K562 treated with DMSO at 1 percent for 4 hours (cell line): ENCODE results near the gene SNX32. TPM values are rescaled to one million over a fixed set of nuclear protein-coding genes. Genes with fewer than 3 reads are reported as not detected.

ENCODE experiments used
- total RNA-seq: library from RNA; unstranded; fragments of 300-600 nt; gene quantifications from 2 replicates; pipeline ENCODE4 v1.2.3, GENCODE V29; 2022; ENCODE audit not compliant: insufficient read depth

Gene SNX32
- total RNA-seq = not detected in 2 replicates

GRCh38 chr11:65833297-65834030 lies at the start of gene SNX32:
TSS of gene SNX32 (plus strand) at chr11:65833963. CDS start at chr11:65834066, 103 bp downstream.

GRCh38 chr11:65786786-65787636 lies 46.8 kb upstream of the SNX32 start, which contains the start of gene OVOL1:
TSS of gene OVOL1 (plus strand) at chr11:65787063. CDS start at chr11:65787374, 311 bp downstream.

GRCh38 chr11:65857853-65858680 lies 24.3 kb downstream of the SNX32 start, which contains the start of gene CFL1:
TSS of gene CFL1 (minus strand) at chr11:65858180. CDS start at chr11:65858099, 81 bp downstream.

DNA sequence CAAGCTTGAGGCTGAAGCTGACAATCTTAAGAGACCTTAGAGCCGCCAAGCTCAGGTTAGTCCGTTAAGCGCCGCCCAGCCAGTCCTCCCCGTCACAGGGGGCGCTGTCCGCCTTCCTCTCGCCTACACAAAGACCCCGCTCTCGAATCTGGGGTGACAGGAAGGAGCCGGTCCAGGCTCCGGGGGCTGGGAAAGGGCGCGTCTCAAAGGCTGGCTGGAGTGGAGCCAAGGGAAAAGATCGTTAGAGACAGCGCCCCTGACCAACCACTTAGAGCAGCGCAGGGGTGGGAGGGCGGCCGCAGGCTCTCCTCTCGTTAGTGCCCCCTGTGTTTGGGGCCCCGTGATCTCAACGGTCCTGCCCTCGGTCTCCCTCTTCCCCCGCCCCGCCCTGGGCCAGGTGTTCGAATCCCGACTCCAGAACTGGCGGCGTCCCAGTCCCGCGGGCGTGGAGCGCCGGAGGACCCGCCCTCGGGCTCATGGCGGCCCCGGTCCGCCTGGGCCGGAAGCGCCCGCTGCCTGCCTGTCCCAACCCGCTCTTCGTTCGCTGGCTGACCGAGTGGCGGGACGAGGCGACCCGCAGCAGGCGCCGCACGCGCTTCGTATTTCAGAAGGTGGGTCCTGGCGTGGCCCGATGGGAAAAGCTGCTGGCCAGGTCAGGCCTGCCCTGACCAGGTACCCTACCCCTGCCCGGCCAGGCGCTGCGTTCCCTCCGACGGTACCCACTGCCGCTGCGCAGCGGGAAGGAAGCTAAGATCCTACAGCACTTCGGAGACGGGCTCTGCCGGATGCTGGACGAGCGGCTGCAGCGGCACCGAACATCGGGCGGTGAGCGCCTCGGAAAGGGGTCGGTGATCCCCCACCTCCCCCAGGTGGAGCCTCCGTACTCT lies 26.8 kb downstream of the SNX32 start, which contains the start of gene MUS81:
MUS81 (plus strand) TSS at position 156 of the 887 bp plus-strand sequence; CDS start at position 477, 321 bp downstream.

GRCh38 chr11:65872586-65873317 lies 39.0 kb downstream of the SNX32 start, which contains the start of gene EFEMP2:
TSS of gene EFEMP2 (minus strand) at chr11:65872800. CDS start at chr11:65872354, 446 bp downstream.

DNA sequence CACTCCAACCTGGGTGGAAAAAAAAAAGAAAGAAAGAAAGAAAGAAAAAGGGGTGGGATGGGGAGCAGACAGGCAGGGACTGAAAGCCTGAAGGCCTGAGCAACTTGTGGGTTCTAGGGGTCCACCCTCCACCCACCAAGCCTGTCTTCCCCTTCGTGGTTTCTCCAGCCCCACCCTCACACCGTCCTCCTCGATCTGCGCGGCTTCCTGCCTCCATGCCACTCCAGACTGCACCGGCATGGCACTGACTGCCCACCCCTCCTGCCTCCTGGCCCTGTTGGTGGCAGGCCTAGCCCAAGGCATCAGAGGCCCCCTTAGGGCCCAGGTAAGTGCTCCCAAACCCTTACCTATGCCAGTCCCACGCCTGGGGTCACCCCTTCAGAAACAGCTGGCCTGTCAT lies 45.9 kb downstream of the SNX32 start, which contains the start of gene CTSW:
CTSW (plus strand) TSS at position 221 of the 400 bp plus-strand sequence; CDS start at position 239, 18 bp downstream.

DNA sequence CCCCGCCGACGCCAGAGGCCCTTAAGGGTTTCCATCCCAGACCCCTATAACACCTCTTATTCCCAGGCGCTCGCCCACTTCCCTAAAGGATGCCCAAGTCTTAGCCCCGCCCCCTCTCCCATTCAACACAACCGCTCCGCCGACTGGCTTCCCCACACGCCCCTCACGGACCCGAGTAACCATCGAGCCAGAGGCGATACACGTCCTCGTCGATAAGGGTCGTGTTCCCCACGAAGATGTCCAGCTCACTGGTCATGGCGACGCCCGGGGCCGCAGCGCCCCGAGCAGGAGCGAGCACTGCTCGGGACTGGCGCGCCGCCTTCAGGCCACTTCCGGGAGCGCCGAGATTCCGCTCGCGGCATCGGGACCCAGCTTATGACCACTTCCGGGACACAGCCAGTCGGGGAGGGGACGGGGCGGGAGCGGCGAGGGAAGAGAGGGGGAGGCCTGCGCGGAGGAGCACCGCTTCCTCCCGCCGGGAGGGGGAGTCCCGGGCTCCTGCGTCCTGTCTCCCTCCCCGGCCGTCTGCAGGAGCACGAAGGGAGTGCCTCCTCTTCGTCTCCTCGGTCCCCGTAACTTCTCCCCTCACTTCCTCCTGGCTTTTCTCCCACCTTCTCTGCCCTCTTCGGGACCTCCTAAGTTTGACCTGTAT lies 54.5 kb downstream of the SNX32 start, which contains the start of gene FIBP:
FIBP (minus strand) TSS at position 309 of the 652 bp plus-strand sequence; CDS start at position 256, 53 bp downstream.

GRCh38 chr11:65890324-65891218 lies 56.8 kb downstream of the SNX32 start, which contains the start of gene CCDC85B:
TSS of gene CCDC85B (plus strand) at chr11:65890673. CDS start at chr11:65890784, 111 bp downstream.

GRCh38 chr11:65900125-65900898 lies 66.5 kb downstream of the SNX32 start, which contains the start of gene FOSL1:
TSS of gene FOSL1 (minus strand) at chr11:65900388. CDS start at chr11:65900339, 49 bp downstream.

Other genes starting within 250 kb of the SNX32 start
- gene KCNK7, start 238.2 kb upstream of the SNX32 start, total RNA-seq = 1.6 and 2.1 TPM in 2 replicates
- 58.9 and 66.8 TPM in 2 replicates for gene MAP3K11, start 219.7 kb upstream of the SNX32 start, total RNA-seq
- gene PCNX3, start 218.2 kb upstream of the SNX32 start, total RNA-seq = 31.8 and 46.2 TPM in 2 replicates
- 55.3 and 62.8 TPM in 2 replicates for gene SIPA1, start 195.9 kb upstream of the SNX32 start, total RNA-seq
- 58.1 and 70.6 TPM in 2 replicates for gene RELA, start 171.0 kb upstream of the SNX32 start, total RNA-seq
- gene KAT5, start 121.7 kb upstream of the SNX32 start, total RNA-seq = 26.4 and 36.7 TPM in 2 replicates
- 24.6 and 34.7 TPM in 2 replicates for gene RNASEH2C, start 113.2 kb upstream of the SNX32 start, total RNA-seq
- gene AP5B1, start 53.0 kb upstream of the SNX32 start, total RNA-seq = 25.5 and 28.9 TPM in 2 replicates
- not detected in 2 replicates for gene OVOL1, start 46.9 kb upstream of the SNX32 start, total RNA-seq
- 715 and 721 TPM in 2 replicates for gene CFL1, start 24.2 kb downstream of the SNX32 start, total RNA-seq
- 69.2 and 73.6 TPM in 2 replicates for gene MUS81, start 26.5 kb downstream of the SNX32 start, total RNA-seq
- 2.3 TPM in 1 of 2 replicates, not detected in the other for gene EFEMP2, start 38.8 kb downstream of the SNX32 start, total RNA-seq
- gene CTSW, start 45.9 kb downstream of the SNX32 start, total RNA-seq = not detected in 2 replicates
- 49.6 and 55.0 TPM in 2 replicates for gene FIBP, start 54.5 kb downstream of the SNX32 start, total RNA-seq
- gene CCDC85B, start 56.7 kb downstream of the SNX32 start, total RNA-seq = 36.9 and 41.3 TPM in 2 replicates
- gene FOSL1, start 66.4 kb downstream of the SNX32 start, total RNA-seq = 4.6 and 7.2 TPM in 2 replicates
- 50.5 and 55.0 TPM in 2 replicates for gene C11orf68, start 85.1 kb downstream of the SNX32 start, total RNA-seq
- gene DRAP1, start 85.5 kb downstream of the SNX32 start, total RNA-seq = 133 and 159 TPM in 2 replicates
- not detected in 2 replicates for gene TSGA10IP, start 111.5 kb downstream of the SNX32 start, total RNA-seq
- 64.4 and 73.6 TPM in 2 replicates for gene SART1, start 127.8 kb downstream of the SNX32 start, total RNA-seq
- gene EIF1AD, start 168.2 kb downstream of the SNX32 start, total RNA-seq = 33.9 and 39.2 TPM in 2 replicates
- 201 and 212 TPM in 2 replicates for gene BANF1, start 168.5 kb downstream of the SNX32 start, total RNA-seq
- gene CST6, start 178.0 kb downstream of the SNX32 start, total RNA-seq = not detected in 2 replicates
- not detected in 2 replicates for gene CATSPER1, start 192.5 kb downstream of the SNX32 start, total RNA-seq
- not detected in 2 replicates for gene GAL3ST3, start 215.2 kb downstream of the SNX32 start, total RNA-seq
- gene SF3B2, start 218.4 kb downstream of the SNX32 start, total RNA-seq = 197 and 236 TPM in 2 replicates
- gene PACS1, start 236.3 kb downstream of the SNX32 start, total RNA-seq = 26.7 and 27.9 TPM in 2 replicates